ENCODE data around the gene ETV6. TPM values are rescaled to one million over a fixed set of nuclear protein-coding genes. Genes with fewer than 3 reads are reported as not detected.
A peak's percentile ranks its signal among the peaks of the same experiment; 100 is the strongest.

The ETV6 gene
- total RNA-seq, 1 experiment from 2014 or later = 89.1 TPM

- H3K36me3 Mint-ChIP-seq (ENCODE audit: insufficient read depth, unreplicated experiment) = peaks cover 37% of the 10 kb centered on the region
- DNase-seq = no peak
- H3K27ac Mint-ChIP-seq (ENCODE audit: unreplicated experiment) = no peak overlapping the region
- CTCF ChIA-PET = no interaction called here
- no TSS peak for BruUV-seq (replicated peaks)
- H3K9me3 Mint-ChIP-seq (ENCODE audit: low read depth, unreplicated experiment) = peaks cover 8% of the 10 kb centered on the region
- intact Hi-C loops (cut with micrococcal nuclease; ENCODE audit: unreplicated experiment) = no loop called here
- H3K4me3 Mint-ChIP-seq (ENCODE audit: low read depth, unreplicated experiment) = no peak overlapping the region
- H3K4me1 Mint-ChIP-seq (ENCODE audit: low read depth, unreplicated experiment) = peaks cover 15% of the 10 kb centered on the region
- H3K27me3 Mint-ChIP-seq (ENCODE audit: unreplicated experiment) = no peaks in the 10 kb centered on the region
- TF ChIP-seq, protein P1, sequence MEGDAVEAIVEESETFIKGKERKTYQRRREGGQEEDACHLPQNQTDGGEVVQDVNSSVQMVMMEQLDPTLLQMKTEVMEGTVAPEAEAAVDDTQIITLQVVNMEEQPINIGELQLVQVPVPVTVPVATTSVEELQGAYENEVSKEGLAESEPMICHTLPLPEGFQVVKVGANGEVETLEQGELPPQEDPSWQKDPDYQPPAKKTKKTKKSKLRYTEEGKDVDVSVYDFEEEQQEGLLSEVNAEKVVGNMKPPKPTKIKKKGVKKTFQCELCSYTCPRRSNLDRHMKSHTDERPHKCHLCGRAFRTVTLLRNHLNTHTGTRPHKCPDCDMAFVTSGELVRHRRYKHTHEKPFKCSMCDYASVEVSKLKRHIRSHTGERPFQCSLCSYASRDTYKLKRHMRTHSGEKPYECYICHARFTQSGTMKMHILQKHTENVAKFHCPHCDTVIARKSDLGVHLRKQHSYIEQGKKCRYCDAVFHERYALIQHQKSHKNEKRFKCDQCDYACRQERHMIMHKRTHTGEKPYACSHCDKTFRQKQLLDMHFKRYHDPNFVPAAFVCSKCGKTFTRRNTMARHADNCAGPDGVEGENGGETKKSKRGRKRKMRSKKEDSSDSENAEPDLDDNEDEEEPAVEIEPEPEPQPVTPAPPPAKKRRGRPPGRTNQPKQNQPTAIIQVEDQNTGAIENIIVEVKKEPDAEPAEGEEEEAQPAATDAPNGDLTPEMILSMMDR (IDR thresholded peaks at IDR 0.05; ENCODE audit: unreplicated experiment) = no peak
Measured at GRCh38 chr12:11868027-11868426, 218.6 kb downstream of the ETV6 start.

GRCh38 chr12:11869406-11869805 is 219.9 kb downstream of the ETV6 start:
- intact Hi-C loops (cut with micrococcal nuclease; ENCODE audit: unreplicated experiment) = no loop called here
- Mint-ChIP-seq H3K27me3 (ENCODE audit: unreplicated experiment) (no peaks in the 10 kb centered on the region), H3K27ac (ENCODE audit: unreplicated experiment) (peak overlapping the region; percentile 42), H3K4me1 (ENCODE audit: low read depth, unreplicated experiment) (peaks cover 15% of the 10 kb centered on the region), H3K9me3 (ENCODE audit: low read depth, unreplicated experiment) (peaks cover 8% of the 10 kb centered on the region), H3K36me3 (ENCODE audit: insufficient read depth, unreplicated experiment) (peaks cover 43% of the 10 kb centered on the region), H3K4me3 (ENCODE audit: low read depth, unreplicated experiment) (no peak overlapping the region)
- TF ChIP-seq, protein P1 (IDR thresholded peaks at IDR 0.05; ENCODE audit: unreplicated experiment) = no peak
- CTCF ChIA-PET = no interaction called here
- BruUV-seq (replicated peaks) = no TSS peak
- no peak for DNase-seq

DNA sequence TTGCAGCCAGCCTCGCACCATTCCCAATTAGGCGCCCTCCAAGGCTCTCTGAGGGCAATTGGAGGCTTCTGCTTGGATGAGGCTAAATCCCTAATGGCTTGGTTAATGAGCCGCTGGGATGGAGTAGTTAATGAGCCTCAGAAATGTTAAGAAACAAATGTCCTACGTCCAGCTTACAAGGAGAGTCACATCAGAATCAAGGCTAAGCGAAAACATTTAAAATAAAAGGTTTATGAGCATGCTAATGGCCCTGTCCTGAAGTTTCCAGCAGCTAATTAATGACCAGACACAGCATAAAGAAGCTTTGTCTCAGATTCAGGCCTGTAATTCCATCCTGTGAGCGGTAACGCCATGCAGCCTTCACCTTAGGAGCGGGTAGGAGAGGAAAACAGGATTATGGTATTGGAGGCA is 220.6 kb downstream of the ETV6 start:
- peak overlapping the region; percentile 42 for H3K27ac Mint-ChIP-seq (ENCODE audit: unreplicated experiment)
- CTCF ChIA-PET = no interaction called here
- DNase-seq = no peak
- TF ChIP-seq, protein P1 (IDR thresholded peaks at IDR 0.05; ENCODE audit: unreplicated experiment) = no peak
- BruUV-seq (replicated peaks) = no TSS peak
- H3K36me3 Mint-ChIP-seq (ENCODE audit: insufficient read depth, unreplicated experiment) = peaks cover 45% of the 10 kb centered on the region
- intact Hi-C loops (cut with micrococcal nuclease; ENCODE audit: unreplicated experiment) = no loop called here
- H3K4me1 Mint-ChIP-seq (ENCODE audit: low read depth, unreplicated experiment) = peaks cover 20% of the 10 kb centered on the region
- peaks cover 8% of the 10 kb centered on the region for H3K9me3 Mint-ChIP-seq (ENCODE audit: low read depth, unreplicated experiment)
- H3K4me3 Mint-ChIP-seq (ENCODE audit: low read depth, unreplicated experiment) = no peak overlapping the region
- H3K27me3 Mint-ChIP-seq (ENCODE audit: unreplicated experiment) = no peaks in the 10 kb centered on the region

DNA sequence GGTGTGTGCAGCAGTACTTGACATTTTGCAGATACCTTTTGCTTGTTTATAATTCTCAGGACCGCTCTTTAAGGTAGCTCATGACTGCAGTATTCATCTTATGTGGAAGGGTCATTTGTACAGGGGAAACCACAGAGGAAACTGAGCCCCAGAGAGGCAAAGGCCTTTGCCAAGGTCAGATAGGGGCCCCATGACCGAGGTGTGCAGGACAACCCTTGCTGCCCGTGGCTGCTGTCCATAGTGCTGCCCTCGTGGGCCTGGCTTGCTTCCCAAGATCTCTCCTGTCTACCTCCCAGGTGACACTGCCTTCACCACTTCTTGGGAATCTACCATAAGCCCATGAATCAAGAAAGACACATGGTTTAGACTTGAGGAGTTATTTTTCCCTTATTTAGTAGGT is 222.6 kb downstream of the ETV6 start:
- Mint-ChIP-seq H3K9me3 (ENCODE audit: low read depth, unreplicated experiment) (peaks cover under 1% of the 10 kb centered on the region), H3K4me3 (ENCODE audit: low read depth, unreplicated experiment) (no peak overlapping the region), H3K27me3 (ENCODE audit: unreplicated experiment) (no peaks in the 10 kb centered on the region), H3K4me1 (ENCODE audit: low read depth, unreplicated experiment) (peaks cover 40% of the 10 kb centered on the region), H3K36me3 (ENCODE audit: insufficient read depth, unreplicated experiment) (peaks cover 58% of the 10 kb centered on the region), H3K27ac (ENCODE audit: unreplicated experiment) (peak overlapping the region; percentile 19)
- intact Hi-C loops (cut with micrococcal nuclease; ENCODE audit: unreplicated experiment) = no loop called here
- BruUV-seq (replicated peaks) = no TSS peak
- TF ChIP-seq, protein P1 (IDR thresholded peaks at IDR 0.05; ENCODE audit: unreplicated experiment) = no peak
- DNase-seq = no peak
- CTCF ChIA-PET = no interaction called here

Data from Calu3 (cell line).